A549 (cell line): ENCODE data around the gene IGF2BP3.

Experiments used
- CHD2 ChIP-seq: fragments of 150-350 bp; IDR thresholded peaks from 2 replicates; pipeline ENCODE4 v1.6.1; 2014; ENCODE audit warnings: low read length; ENCODE audit not compliant: partially characterized antibody
- MYC ChIP-seq: IDR thresholded peaks from 2 replicates; pipeline ENCODE4 v1.6.1; 2012; ENCODE audit warnings: mild to moderate bottlenecking, inconsistent platforms, low read length, improper control_type of control experiment, borderline replicate concordance
- NR3C1 ChIP-seq: fragments of >200 bp; sonication (Bioruptor Twin); formaldehyde crosslinking; IDR thresholded peaks from 3 replicates; pipeline ENCODE4 v1.6.1; 2017
- POLR2A ChIP-seq: IDR thresholded peaks from 2 replicates; pipeline ENCODE4 v1.6.1; 2012; ENCODE audit warnings: mild to moderate bottlenecking, low read length
- RAD21 ChIP-seq, 2 experiments: fragments of >200 bp in 1 of 2; sonication (Bioruptor Twin) in 1 of 2; formaldehyde crosslinking in 1 of 2; IDR thresholded peaks in 1 of 2; conservative IDR thresholded peaks in 1 of 2; 2 replicates in 1 of 2; 3 replicates in 1 of 2; pipeline ENCODE4 v1.6.1; 2012 to 2018; ENCODE audit warnings: inconsistent platforms in 1 of 2
- RCOR1 ChIP-seq: fragments of 150-350 bp; IDR thresholded peaks from 2 replicates; pipeline ENCODE4 v1.6.1; 2014; ENCODE audit warnings: antibody characterized with exemption, low read length, low read depth
- RNF2 ChIP-seq: fragments of 200-600 bp; sonication (generic); IDR thresholded peaks from 2 replicates; pipeline ENCODE4 v1.6.1; 2016; ENCODE audit warnings: low read depth, mild to moderate bottlenecking, antibody characterized with exemption, moderate library complexity, borderline replicate concordance
- SMC3 ChIP-seq: fragments of >200 bp; sonication (Bioruptor Twin); formaldehyde crosslinking; IDR thresholded peaks from 3 replicates; pipeline ENCODE4 v1.6.1; 2018; ENCODE audit warnings: inconsistent platforms
- TF ChIP-seq, protein P1 (sequence below): fragments of >200 bp; sonication (Bioruptor Twin); formaldehyde crosslinking; IDR thresholded peaks from 3 replicates; pipeline ENCODE4 v1.5.1; 2016
- TF ChIP-seq, protein P2 (sequence below): fragments of 150-350 bp; IDR thresholded peaks from 2 replicates; pipeline ENCODE4 v1.6.1; 2014; ENCODE audit warnings: low read depth, mild to moderate bottlenecking, low read length

DNA sequence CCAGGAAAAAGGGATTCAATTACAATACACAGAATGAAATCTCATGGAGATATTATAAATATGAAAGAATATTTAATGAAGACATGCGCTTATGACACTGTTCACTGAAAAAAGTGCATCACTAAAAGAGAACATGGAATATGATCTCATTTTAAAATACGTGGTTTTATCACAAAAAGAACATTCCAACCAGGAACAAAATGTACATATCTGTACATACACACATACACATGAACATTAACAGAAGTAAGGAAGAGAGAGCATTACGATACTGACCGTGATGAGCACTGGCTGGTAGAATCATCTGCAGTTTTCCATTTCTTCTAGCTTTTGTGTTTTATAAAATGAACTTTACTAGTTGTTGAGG is 39.4 kb downstream of the IGF2BP3 start:
- no peak for TF ChIP-seq CHD2
- TF ChIP-seq, protein P1, sequence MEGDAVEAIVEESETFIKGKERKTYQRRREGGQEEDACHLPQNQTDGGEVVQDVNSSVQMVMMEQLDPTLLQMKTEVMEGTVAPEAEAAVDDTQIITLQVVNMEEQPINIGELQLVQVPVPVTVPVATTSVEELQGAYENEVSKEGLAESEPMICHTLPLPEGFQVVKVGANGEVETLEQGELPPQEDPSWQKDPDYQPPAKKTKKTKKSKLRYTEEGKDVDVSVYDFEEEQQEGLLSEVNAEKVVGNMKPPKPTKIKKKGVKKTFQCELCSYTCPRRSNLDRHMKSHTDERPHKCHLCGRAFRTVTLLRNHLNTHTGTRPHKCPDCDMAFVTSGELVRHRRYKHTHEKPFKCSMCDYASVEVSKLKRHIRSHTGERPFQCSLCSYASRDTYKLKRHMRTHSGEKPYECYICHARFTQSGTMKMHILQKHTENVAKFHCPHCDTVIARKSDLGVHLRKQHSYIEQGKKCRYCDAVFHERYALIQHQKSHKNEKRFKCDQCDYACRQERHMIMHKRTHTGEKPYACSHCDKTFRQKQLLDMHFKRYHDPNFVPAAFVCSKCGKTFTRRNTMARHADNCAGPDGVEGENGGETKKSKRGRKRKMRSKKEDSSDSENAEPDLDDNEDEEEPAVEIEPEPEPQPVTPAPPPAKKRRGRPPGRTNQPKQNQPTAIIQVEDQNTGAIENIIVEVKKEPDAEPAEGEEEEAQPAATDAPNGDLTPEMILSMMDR, result no peak
- TF ChIP-seq NR3C1, result no peak
- TF ChIP-seq POLR2A, result no peak
- TF ChIP-seq RNF2, result no peak
- TF ChIP-seq, protein P2, sequence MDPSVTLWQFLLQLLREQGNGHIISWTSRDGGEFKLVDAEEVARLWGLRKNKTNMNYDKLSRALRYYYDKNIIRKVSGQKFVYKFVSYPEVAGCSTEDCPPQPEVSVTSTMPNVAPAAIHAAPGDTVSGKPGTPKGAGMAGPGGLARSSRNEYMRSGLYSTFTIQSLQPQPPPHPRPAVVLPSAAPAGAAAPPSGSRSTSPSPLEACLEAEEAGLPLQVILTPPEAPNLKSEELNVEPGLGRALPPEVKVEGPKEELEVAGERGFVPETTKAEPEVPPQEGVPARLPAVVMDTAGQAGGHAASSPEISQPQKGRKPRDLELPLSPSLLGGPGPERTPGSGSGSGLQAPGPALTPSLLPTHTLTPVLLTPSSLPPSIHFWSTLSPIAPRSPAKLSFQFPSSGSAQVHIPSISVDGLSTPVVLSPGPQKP, result no peak
- TF ChIP-seq RAD21 (conservative IDR thresholded peaks at IDR 0.05 in 1 of 2, IDR thresholded peaks at IDR 0.05 in 1 of 2), result no peak
- TF ChIP-seq RCOR1, result no peak
- TF ChIP-seq MYC, result no peak
- TF ChIP-seq SMC3, result no peak
